Mucosa of descending colon (tissue), 3 donors: ENCODE measurements around the gene UBXN2A. TPM values are rescaled to one million over a fixed set of nuclear protein-coding genes. Genes with fewer than 3 reads are reported as not detected.

ENCODE experiments used
- ATAC-seq: fragments of 200-7000 bp; cut with Tn5 transposase; one replicate; pipeline ENCODE4 v1.9.1; 2020; ENCODE audit warnings: mild to moderate bottlenecking, moderate library complexity
- DNase-seq, 3 donors: peaks; one replicate each; pipeline ENCODE4 v3.0.0-alpha.2; 2020
- H3K36me3 ChIP-seq: fragments of 200-600 bp; one replicate; pipeline ENCODE4 v1.8.0; 2021; ENCODE audit warnings: low read depth, mild to moderate bottlenecking
- H3K4me1 ChIP-seq: fragments of 200-600 bp; one replicate; pipeline ENCODE4 v1.8.0; 2021; ENCODE audit warnings: low read depth, mild to moderate bottlenecking
- H3K4me3 ChIP-seq: fragments of 200-600 bp; one replicate; pipeline ENCODE4 v1.8.0; 2021; ENCODE audit warnings: mild to moderate bottlenecking
- H3K9me3 ChIP-seq: fragments of 200-600 bp; one replicate; pipeline ENCODE4 v1.8.0; 2021; ENCODE audit warnings: mild to moderate bottlenecking
- CTCF ChIP-seq: fragments of 200-600 bp; IDR thresholded peaks from one replicate; pipeline ENCODE4 v1.8.0; 2022; ENCODE audit warnings: antibody characterized with exemption, mild to moderate bottlenecking
- intact Hi-C, 2 donors: fragments of 100-400 bp; cut with DNase I in 1 of 2; cut with micrococcal nuclease in 1 of 2; formaldehyde crosslinking; loops; one replicate each; pipeline versions ENCODE4 v1.11.0 to v1.11.1; 2022; cut with DNase I, micrococcal nuclease
- total RNA-seq, 3 donors: library from RNA; stranded (reverse); fragmentation: NEBNext Ultra II Directional in 2 of 3; extraction: Animal tissue kit (Norgen Biotek cat#: 25700) in 2 of 3; gene quantifications; one replicate each; pipeline versions ENCODE4 v1.2.1 to v1.2.4, GENCODE V29; 2021 to 2023
- donor health status: DM: no; HTN: no; CAD: no; lungs with moderate emphysema.
- donor health status: DM: no; HTN: no; CAD: no.
- donor health status: DM: no; HTN: yes; CAD: no.

Gene UBXN2A
- total RNA-seq, 3 donors from 2014 or later, result 12.9 to 23.9 (median 13.1) TPM

DNA sequence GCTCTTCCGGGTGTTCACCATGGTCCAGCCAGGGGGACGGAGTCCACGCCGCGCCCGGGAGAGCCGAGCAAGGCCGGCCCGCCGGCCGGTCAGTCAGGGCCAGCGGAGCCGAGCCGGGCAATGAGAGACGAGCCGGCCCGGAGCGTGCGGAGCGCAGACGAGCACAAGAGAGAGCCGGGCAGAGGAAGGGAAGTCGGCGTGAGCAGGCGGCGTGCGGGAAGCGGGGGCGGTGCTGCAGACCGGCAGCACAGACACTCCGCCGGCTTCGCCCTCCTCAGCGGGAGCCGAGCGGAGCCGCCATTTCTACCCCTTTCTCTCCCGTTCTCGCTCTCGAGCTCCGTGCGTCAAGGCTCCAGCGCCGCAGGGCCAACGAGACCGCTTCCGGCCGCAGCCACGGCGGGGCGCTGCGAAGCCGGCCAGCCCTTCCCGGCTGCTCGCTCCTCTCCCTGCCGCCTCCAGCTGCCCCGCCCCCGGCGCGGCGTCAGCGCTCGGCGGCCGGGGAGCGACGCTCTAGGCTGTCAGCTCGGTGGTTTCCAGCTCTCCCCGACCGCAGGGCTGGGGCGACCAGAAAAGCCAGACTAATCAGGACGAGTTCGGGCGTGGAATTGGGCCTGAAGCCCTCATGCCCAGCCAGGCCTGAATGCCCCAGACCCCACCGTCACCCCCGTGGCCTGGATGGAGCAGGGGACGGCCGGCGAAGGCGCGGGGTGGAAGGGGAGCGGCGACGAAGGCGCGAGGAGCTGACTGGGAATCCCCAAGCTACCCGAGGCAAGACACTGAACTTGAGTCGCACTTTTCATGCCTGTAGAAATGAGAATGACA is 13.3 kb upstream of the UBXN2A start, which contains the start of gene ATAD2B:
Gene ATAD2B (minus strand): TSS at position 374 of the 822 bp plus-strand sequence. CDS start 353 bp downstream, at position 21.
- Histone ChIP-seq H3K9me3 (no peaks in the 10 kb centered on the region), H3K4me1 (peaks cover 26% of the 10 kb centered on the region), H3K4me3 (peak within 1 kb of the TSS; percentile 85), H3K36me3 (no peaks in the 10 kb centered on the region)
- intact Hi-C loops, result loop anchor here (5.0 kb wide), 2 partner anchors 145 to 150 kb away; partner anchors contain the start of gene SF3B6 (in 1 of the 2)
- peak; percentile 90 for TF ChIP-seq CTCF
- ATAC-seq (peak; percentile 95), DNase-seq (peak; percentile 94 to 97 (median 94))

DNA sequence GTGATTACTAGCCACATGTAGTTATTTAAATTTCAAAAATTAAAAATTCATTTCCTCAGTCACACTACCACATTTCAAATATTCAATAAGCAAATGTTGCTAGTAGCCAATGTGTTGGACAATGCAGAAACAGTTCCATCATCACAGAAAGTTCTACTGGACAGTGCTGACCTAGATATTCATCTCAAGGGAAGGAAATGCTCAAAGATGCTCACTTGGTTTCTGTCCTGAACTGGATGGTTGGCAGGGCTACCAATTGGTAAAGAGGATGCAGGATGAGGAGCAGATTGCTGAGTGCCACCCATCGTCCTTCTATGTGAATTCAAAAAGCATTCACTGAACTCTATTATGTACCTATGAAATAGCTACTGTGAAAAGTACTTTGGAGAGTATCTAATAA is 6.0 kb upstream of the UBXN2A start:
- H3K4me3 ChIP-seq, result no peak overlapping the region
- TF ChIP-seq CTCF, result no peak
- ATAC-seq (no peak), DNase-seq (no peak)
- H3K9me3 ChIP-seq, result no peaks in the 10 kb centered on the region
- H3K4me1 ChIP-seq, result peaks cover 2% of the 10 kb centered on the region
- intact Hi-C loops, result no loop called here
- H3K36me3 ChIP-seq, result no peaks in the 10 kb centered on the region

GRCh38 chr2:23940718-23941620 is 706 bp downstream of the UBXN2A start:
- ATAC-seq, result peak; percentile 62
- H3K9me3 ChIP-seq, result no peaks in the 10 kb centered on the region
- H3K36me3 ChIP-seq, result no peaks in the 10 kb centered on the region
- intact Hi-C loops, result no loop called here
- TF ChIP-seq CTCF, result no peak
- H3K4me1 ChIP-seq, result peaks cover 2% of the 10 kb centered on the region
- H3K4me3 ChIP-seq, result peak overlapping the region; percentile 83
- peak in 1 of 3 donors; percentile 61 for DNase-seq

- DNase-seq (no peak), ATAC-seq (no peak)
- no peak for TF ChIP-seq CTCF
- Histone ChIP-seq H3K4me3 (no peak overlapping the region), H3K4me1 (peaks cover 2% of the 10 kb centered on the region), H3K9me3 (no peaks in the 10 kb centered on the region), H3K36me3 (no peaks in the 10 kb centered on the region)
- intact Hi-C loops, result no loop called here
Observed at GRCh38 chr2:23941644-23942043, 1.4 kb downstream of the UBXN2A start.

DNA sequence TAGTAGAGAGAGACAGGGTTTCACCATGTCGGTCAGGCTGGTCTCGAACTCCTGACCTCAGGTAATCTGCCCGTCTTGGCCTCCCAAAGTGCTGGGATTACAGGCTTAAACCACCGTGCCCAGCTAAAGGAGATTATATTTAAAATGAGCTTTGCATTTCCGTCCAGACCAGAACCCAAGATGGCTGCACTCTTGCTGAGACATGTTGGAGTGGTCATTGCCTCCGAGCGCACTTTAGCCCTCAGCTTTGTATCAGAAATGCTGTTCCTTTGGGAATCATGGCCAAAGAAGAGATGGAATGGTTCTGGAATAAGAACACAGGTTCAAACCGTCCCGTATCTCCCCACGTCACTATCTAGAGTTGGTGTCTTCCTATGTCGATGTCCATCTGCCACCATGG is 3.4 kb downstream of the UBXN2A start:
- H3K9me3 ChIP-seq, result no peaks in the 10 kb centered on the region
- no peak overlapping the region for H3K4me3 ChIP-seq
- peaks cover 2% of the 10 kb centered on the region for H3K4me1 ChIP-seq
- H3K36me3 ChIP-seq, result no peaks in the 10 kb centered on the region
- TF ChIP-seq CTCF, result no peak
- DNase-seq, result no peak
- intact Hi-C loops, result no loop called here
- ATAC-seq, result no peak
